ENCODE results near the gene MROH2B. TPM values are rescaled to one million over a fixed set of nuclear protein-coding genes. Genes with fewer than 3 reads are reported as not detected.

Gene MROH2B
- total and polyA plus RNA-seq, 10 donors = not detected

DNA sequence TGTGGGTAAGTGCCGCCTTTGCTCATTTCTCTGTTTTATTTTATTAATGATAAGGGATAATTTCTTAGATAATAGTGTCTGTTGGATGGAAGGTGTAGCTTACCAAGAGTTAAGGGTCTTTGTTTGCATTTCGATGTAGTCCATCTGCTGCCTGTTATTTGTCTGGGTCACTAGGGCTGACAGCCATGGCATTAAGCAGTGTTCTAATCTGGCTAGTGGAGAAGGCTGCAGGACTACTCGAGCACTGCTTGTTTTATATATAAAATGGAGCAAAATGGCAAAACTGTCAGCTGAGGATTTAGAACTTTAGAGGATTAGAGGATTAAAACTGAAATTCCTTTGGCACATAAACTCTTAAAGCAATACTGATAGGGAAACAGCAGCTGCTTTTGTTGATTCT is 94.3 kb downstream of the MROH2B start:
- Histone ChIP-seq H3K9me3 (no peaks in the 10 kb centered on the region), H3K4me3 (no peak overlapping the region), H3K27me3 (replicated peaks in 1 of 7) (no peaks in the 10 kb centered on the region), H3K27ac (no peak overlapping the region), H3K4me1 (no peaks in the 10 kb centered on the region), H3K36me3 (peaks cover 0 to 33% (median 0%) of the 10 kb centered on the region in 6 donors)
- intact Hi-C loops (cut with DNase I; ENCODE audit: low total_unique reads) = no loop called here
- no peak for DNase-seq
- TF ChIP-seq CTCF (IDR thresholded peaks at IDR 0.05 in 8 of 11, conservative IDR thresholded peaks at IDR 0.05 in 3 of 11) (no peak), POLR2AphosphoS5 (IDR thresholded peaks at IDR 0.05) (no peak), POLR2A (IDR thresholded peaks at IDR 0.05) (no peak)
- WGBS, 5 donors = 58 to 78% (median 69%) methylated on average over 3 of the region's 3 CpGs

DNA sequence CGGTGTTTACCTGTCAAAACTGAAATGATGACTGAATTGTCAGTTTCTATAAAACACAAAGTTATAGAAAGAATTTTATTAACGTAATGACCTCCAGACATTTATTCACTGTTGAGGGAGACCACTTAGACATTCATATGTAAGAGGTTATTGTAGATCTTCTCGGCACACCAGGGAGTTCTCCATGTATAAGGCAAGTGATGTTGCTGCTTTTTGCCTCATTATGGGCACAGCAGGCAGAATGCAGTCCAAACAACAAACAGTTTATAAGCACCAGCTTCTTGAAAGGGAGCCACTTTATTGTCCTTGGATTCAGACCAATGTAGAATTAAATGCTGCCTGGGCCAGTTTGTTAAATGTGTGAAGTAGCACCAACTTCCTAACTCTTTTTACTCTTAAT is 95.1 kb downstream of the MROH2B start:
- H3K4me1 ChIP-seq = no peaks in the 10 kb centered on the region
- WGBS, 5 donors = 75 to 84% (median 79%) methylated on average over 3 of the region's 3 CpGs
- no peaks in the 10 kb centered on the region for H3K27me3 ChIP-seq (replicated peaks in 1 of 7)
- DNase-seq = no peak
- peaks cover 0 to 25% (median 0%) of the 10 kb centered on the region in 6 donors for H3K36me3 ChIP-seq
- H3K4me3 ChIP-seq = no peak overlapping the region
- no peak overlapping the region for H3K27ac ChIP-seq
- H3K9me3 ChIP-seq = no peaks in the 10 kb centered on the region
- intact Hi-C loops (cut with DNase I; ENCODE audit: low total_unique reads) = no loop called here
- TF ChIP-seq POLR2AphosphoS5 (IDR thresholded peaks at IDR 0.05) (no peak), CTCF (IDR thresholded peaks at IDR 0.05 in 8 of 11, conservative IDR thresholded peaks at IDR 0.05 in 3 of 11) (no peak), POLR2A (IDR thresholded peaks at IDR 0.05) (no peak)

GRCh38 chr5:40973364-40974004 is 97.7 kb downstream of the MROH2B start:
- Histone ChIP-seq H3K27me3 (replicated peaks in 1 of 7) (no peaks in the 10 kb centered on the region), H3K36me3 (peaks cover 0 to 11% (median 0%) of the 10 kb centered on the region in 6 donors), H3K4me3 (no peak overlapping the region), H3K4me1 (no peaks in the 10 kb centered on the region), H3K9me3 (no peaks in the 10 kb centered on the region), H3K27ac (no peak overlapping the region)
- TF ChIP-seq CTCF (IDR thresholded peaks at IDR 0.05 in 8 of 11, conservative IDR thresholded peaks at IDR 0.05 in 3 of 11) = no peak
- no peak for TF ChIP-seq POLR2A (IDR thresholded peaks at IDR 0.05)
- no peak for TF ChIP-seq POLR2AphosphoS5 (IDR thresholded peaks at IDR 0.05)
- intact Hi-C loops (cut with DNase I; ENCODE audit: low total_unique reads) = no loop called here
- no peak for DNase-seq
- 70 to 79% (median 77%) methylated on average over 3 of the region's 3 CpGs for WGBS, 5 donors

- no peak for DNase-seq
- no peak for TF ChIP-seq POLR2A (IDR thresholded peaks at IDR 0.05)
- no peak for TF ChIP-seq CTCF (IDR thresholded peaks at IDR 0.05 in 8 of 11, conservative IDR thresholded peaks at IDR 0.05 in 3 of 11)
- no peak for TF ChIP-seq POLR2AphosphoS5 (IDR thresholded peaks at IDR 0.05)
- H3K4me3 ChIP-seq = no peak overlapping the region
- H3K27ac ChIP-seq = no peak overlapping the region
- H3K27me3 ChIP-seq (replicated peaks in 1 of 7) = no peaks in the 10 kb centered on the region
- H3K4me1 ChIP-seq = no peaks in the 10 kb centered on the region
- H3K36me3 ChIP-seq = peaks cover 0 to 14% (median 0%) of the 10 kb centered on the region in 6 donors
- intact Hi-C loops (cut with DNase I; ENCODE audit: low total_unique reads) = no loop called here
- WGBS, 5 donors = 71 to 93% (median 78%) methylated on average over 2 of the region's 2 CpGs
- H3K9me3 ChIP-seq = peaks cover 0 to 5% (median 0%) of the 10 kb centered on the region in 8 donors
These were observed 98.7 kb downstream of the MROH2B start for GRCh38 chr5:40972434-40972833.

All from spleen (tissue), 11 donors.